A673 (cell line): ENCODE measurements around the gene UGT1A9. TPM values are rescaled to one million over a fixed set of nuclear protein-coding genes. Genes with fewer than 3 reads are reported as not detected.
A peak's percentile ranks its signal among the peaks of the same experiment; 100 is the strongest.
"Not testable (repeated sequence)": the region's sequence is repeated elsewhere in the genome, so short reads cannot be mapped to it uniquely, and the experiment has no call there.

Experiments
- BruUV-seq: library from RNA; stranded (reverse); fragments of 400-500 nt; replicated peaks from 2 replicates; lab custom pipeline; 2021; lab: Mats Ljungman, UMichigan
- CTCF ChIA-PET: fragments of 300-600 bp; sonication (Branson Sonifier 250); formaldehyde crosslinking; loops from one replicate; lab custom pipeline; 2022; ENCODE audit warnings: antibody characterized with exemption; lab: Charles Lee
- POLR2A ChIA-PET: fragments of 300-600 bp; sonication (Branson Sonifier 250); formaldehyde crosslinking; loops from one replicate; lab custom pipeline; 2022; ENCODE audit warnings: antibody characterized with exemption; ENCODE audit not compliant: low non-redundant PET; lab: Charles Lee
- DNase-seq: peaks from one replicate; pipeline ENCODE4 v3.0.0-alpha.2; 2015; ENCODE audit warnings: low spot score
- H3K27ac ChIP-seq: fragments of 200-600 bp; sonication (generic); 2 replicates; pipeline ENCODE4 v1.5.1; 2016; ENCODE audit warnings: mixed run types, low read depth, mild to moderate bottlenecking, mixed read lengths, antibody characterized with exemption, low read length; ENCODE audit not compliant: poor library complexity, severe bottlenecking
- H3K27me3 ChIP-seq: fragments of 200-600 bp; sonication (generic); replicated peaks from 2 replicates; pipeline ENCODE4 v1.6.1; 2017; ENCODE audit warnings: mixed run types, low read depth, mild to moderate bottlenecking, mixed read lengths, antibody characterized with exemption, low read length; ENCODE audit not compliant: insufficient read depth, poor library complexity
- H3K36me3 ChIP-seq: fragments of 200-600 bp; sonication (generic); 2 replicates; pipeline ENCODE4 v1.6.1; 2016; ENCODE audit warnings: mixed run types, mild to moderate bottlenecking, mixed read lengths, antibody characterized with exemption, low read length; ENCODE audit not compliant: insufficient read depth, poor library complexity, severe bottlenecking
- H3K4me1 ChIP-seq: fragments of 200-600 bp; sonication (generic); 2 replicates; pipeline ENCODE4 v1.6.1; 2017; ENCODE audit warnings: mixed run types, mild to moderate bottlenecking, mixed read lengths, antibody characterized with exemption, low read length; ENCODE audit not compliant: insufficient read depth, poor library complexity, severe bottlenecking
- H3K4me3 ChIP-seq: fragments of 200-600 bp; sonication (generic); 2 replicates; pipeline ENCODE4 v1.5.1; 2016; ENCODE audit warnings: low read depth, mixed run types, mild to moderate bottlenecking, mixed read lengths, low read length; ENCODE audit not compliant: poor library complexity, severe bottlenecking
- H3K9me3 ChIP-seq: fragments of 200-600 bp; sonication (generic); 2 replicates; pipeline ENCODE4 v1.6.1; 2016; ENCODE audit warnings: mixed run types, low read depth, mild to moderate bottlenecking, mixed read lengths, antibody characterized with exemption, low read length; ENCODE audit not compliant: poor library complexity, severe bottlenecking
- EZH2 ChIP-seq: fragments of 200-600 bp; sonication (generic); IDR thresholded peaks from 2 replicates; pipeline ENCODE4 v1.6.1; 2017; ENCODE audit warnings: borderline replicate concordance, low read depth, mild to moderate bottlenecking, mixed read lengths, antibody characterized with exemption, low read length; ENCODE audit not compliant: poor library complexity, severe bottlenecking
- intact Hi-C: fragments of 100-400 bp; cut with micrococcal nuclease; formaldehyde crosslinking; loops from one replicate; pipeline ENCODE4 v1.10.0; 2022; ENCODE audit not compliant: unreplicated experiment
- total RNA-seq: library from RNA; stranded (reverse); gene quantifications from 2 replicates; pipeline ENCODE4 v1.2.3, GENCODE V29; 2021
- TF ChIP-seq, protein P1 (sequence below): fragments of 300-800, 200-600 bp; sonication (generic); conservative IDR thresholded peaks from 2 replicates; pipeline ENCODE4 v1.5.1; 2017; ENCODE audit warnings: low read depth, mild to moderate bottlenecking, antibody characterized with exemption, low read length, moderate library complexity, mixed read lengths

Gene UGT1A9
- total RNA-seq, 1 experiment from 2014 or later: not detected

DNA sequence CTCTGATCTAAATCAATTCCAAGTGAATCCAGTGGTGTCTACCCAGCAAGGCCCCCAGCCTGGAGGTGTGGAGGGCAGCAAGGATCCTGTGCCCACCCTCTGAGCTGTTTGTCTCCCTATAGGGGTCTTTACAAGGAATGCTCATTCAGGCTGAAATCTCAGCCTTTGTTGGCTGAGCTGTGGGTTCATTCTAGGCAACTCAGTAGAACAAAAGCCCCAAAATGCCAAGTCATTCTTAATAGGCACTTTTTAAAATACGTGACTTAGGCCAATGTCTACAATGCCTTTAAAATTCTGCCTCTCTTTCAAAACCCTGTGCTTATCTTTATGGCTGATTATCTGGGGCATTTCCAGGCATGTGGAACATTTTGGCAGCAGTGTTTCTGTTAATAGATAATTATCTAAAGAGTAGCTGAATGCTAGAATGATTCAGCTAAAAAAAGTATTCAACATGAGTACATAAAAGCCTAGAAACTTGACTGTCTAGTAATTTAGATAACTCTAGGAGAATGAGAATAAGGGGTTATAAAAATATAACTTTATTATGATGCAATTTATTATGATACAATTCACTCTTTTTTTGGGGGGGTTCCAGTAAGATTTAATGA, 28.4 kb downstream of the UGT1A9 start:
- CTCF ChIA-PET: no interaction called here
- POLR2A ChIA-PET: no interaction called here
- peak overlapping the region; percentile 83 for H3K27ac ChIP-seq

DNA sequence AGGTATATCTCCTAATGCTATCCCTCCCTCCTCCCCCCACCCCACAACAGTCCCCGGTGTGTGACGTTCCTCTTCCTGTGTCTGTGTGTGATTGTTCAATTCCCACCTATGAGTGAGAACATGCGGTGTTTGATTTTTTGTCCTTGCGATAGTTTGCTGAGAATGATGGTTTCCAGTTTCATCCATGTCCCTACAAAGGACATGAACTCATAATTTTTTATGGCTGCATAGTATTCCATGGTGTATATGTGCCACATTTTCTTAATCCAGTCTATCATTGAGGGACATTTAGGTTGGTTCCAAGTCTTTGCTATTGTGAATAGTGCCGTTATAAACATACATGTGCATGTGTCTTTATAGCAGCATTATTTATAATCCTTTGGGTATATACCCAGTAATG, 29.1 kb downstream of the UGT1A9 start:
- H3K27me3 ChIP-seq, DNase-seq, CTCF ChIA-PET, H3K36me3 ChIP-seq, H3K27ac ChIP-seq, BruUV-seq, H3K4me1 ChIP-seq, H3K4me3 ChIP-seq, POLR2A ChIA-PET, intact Hi-C loops, H3K9me3 ChIP-seq: not testable (repeated sequence)

More for the DNA sequence above, 28.4 kb downstream of the UGT1A9 start:
- H3K4me1 ChIP-seq: peaks cover 9% of the 10 kb centered on the region
- no peak overlapping the region for H3K4me3 ChIP-seq
- H3K9me3 ChIP-seq: peaks cover 8% of the 10 kb centered on the region
- H3K27me3 ChIP-seq: no peaks in the 10 kb centered on the region
- intact Hi-C loops: no loop called here
- BruUV-seq: no TSS peak
- TF ChIP-seq EZH2: no peak
- TF ChIP-seq, protein P1, sequence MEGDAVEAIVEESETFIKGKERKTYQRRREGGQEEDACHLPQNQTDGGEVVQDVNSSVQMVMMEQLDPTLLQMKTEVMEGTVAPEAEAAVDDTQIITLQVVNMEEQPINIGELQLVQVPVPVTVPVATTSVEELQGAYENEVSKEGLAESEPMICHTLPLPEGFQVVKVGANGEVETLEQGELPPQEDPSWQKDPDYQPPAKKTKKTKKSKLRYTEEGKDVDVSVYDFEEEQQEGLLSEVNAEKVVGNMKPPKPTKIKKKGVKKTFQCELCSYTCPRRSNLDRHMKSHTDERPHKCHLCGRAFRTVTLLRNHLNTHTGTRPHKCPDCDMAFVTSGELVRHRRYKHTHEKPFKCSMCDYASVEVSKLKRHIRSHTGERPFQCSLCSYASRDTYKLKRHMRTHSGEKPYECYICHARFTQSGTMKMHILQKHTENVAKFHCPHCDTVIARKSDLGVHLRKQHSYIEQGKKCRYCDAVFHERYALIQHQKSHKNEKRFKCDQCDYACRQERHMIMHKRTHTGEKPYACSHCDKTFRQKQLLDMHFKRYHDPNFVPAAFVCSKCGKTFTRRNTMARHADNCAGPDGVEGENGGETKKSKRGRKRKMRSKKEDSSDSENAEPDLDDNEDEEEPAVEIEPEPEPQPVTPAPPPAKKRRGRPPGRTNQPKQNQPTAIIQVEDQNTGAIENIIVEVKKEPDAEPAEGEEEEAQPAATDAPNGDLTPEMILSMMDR: no peak
- no peaks in the 10 kb centered on the region for H3K36me3 ChIP-seq
- peak; percentile 73 for DNase-seq

DNA sequence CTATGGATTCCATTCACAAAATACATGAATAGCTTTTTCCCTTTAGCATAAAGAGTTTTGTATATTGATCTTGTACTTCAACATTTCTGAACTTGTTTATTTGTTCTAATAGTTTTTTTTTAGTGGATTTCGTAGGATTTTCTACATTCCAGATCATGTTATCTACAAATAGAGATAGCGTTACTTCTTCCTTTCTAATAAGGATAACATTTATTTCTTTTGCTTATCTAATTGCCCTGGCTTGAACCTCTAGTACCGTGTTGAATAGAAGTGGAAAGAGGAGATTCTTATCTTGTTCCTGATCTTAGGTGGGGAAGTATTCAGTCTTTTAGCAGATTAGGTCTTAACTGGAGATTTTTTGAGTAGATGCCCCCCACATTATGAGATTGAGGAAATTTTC, 30.5 kb downstream of the UGT1A9 start:
- Histone ChIP-seq H3K4me1 (peaks cover 9% of the 10 kb centered on the region), H3K27ac (no peak overlapping the region), H3K27me3 (no peaks in the 10 kb centered on the region), H3K9me3 (peaks cover 8% of the 10 kb centered on the region), H3K4me3 (no peak overlapping the region), H3K36me3 (no peaks in the 10 kb centered on the region)
- intact Hi-C loops: no loop called here
- no TSS peak for BruUV-seq
- ChIA-PET POLR2A (no interaction called here), CTCF (no interaction called here)
- DNase-seq: no peak
- no peak for TF ChIP-seq EZH2

DNA sequence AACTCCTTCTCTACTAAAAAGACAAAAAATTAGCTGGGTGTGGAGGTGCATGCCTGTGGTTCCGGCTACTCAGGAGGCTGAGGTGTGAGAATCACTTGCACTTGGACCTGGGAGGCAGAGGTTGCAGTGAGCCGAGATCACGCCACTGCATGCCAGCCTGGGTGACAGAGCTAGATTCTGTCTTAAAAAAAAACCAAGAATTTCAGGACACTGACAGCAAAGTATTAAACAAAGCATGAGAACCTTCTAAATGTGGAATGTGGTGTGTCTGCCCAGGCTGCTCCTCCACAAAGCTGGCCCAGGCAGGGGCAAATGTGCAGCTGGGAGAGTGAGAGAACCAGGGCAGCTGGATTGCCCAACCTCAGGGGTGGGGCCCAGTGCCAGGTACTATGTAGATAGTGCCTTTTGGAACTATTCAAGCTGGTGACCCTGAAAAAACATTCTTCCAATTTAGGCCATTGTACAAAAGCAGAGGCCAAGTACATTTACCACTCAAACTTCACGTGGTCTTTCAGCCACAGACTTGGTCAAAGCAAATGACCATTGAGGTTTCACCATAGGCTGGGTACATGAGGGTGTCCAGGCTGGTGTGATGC, 34.3 kb downstream of the UGT1A9 start:
- Histone ChIP-seq H3K27ac (no peak overlapping the region), H3K4me3 (no peak overlapping the region), H3K4me1 (peaks cover 12% of the 10 kb centered on the region), H3K9me3 (peaks cover 8% of the 10 kb centered on the region), H3K36me3 (no peaks in the 10 kb centered on the region), H3K27me3 (no peaks in the 10 kb centered on the region)
- intact Hi-C loops: no loop called here
- ChIA-PET CTCF (no interaction called here), POLR2A (no interaction called here)
- no peak for DNase-seq
- no peak for TF ChIP-seq EZH2
- TF ChIP-seq, protein P1: no peak
- no TSS peak for BruUV-seq
